ENCODE measurements around the gene AP1S3.

- TF ChIP-seq PATZ1 (CRISPR knock-in tag; IDR thresholded peaks at IDR 0.05; ENCODE audit: borderline replicate concordance): no peak
- TF ChIP-seq ZFP30 (CRISPR knock-in tag; IDR thresholded peaks at IDR 0.05): no peak
- TF ChIP-seq BACH2 (CRISPR knock-in tag; IDR thresholded peaks at IDR 0.05; ENCODE audit: borderline replicate concordance): no peak
- TF ChIP-seq PPARA (CRISPR knock-in tag; IDR thresholded peaks at IDR 0.05; ENCODE audit: borderline replicate concordance): no peak
Observed at GRCh38 chr2:223720367-223720766, 117.0 kb downstream of the AP1S3 start.

Data from SK-N-SH treated with all-trans-retinoic acid at 6 μM for 48 hours (cell line).